ENCODE results near the gene NHERF1.

- TF ChIP-seq TAF1 (IDR thresholded peaks at IDR 0.05; ENCODE audit: borderline replicate concordance, insufficient read depth, low read length), result no peak
- no peak for TF ChIP-seq SIN3A (IDR thresholded peaks at IDR 0.05; ENCODE audit: borderline replicate concordance, insufficient read depth, low read length)
- no peak for TF ChIP-seq REST (IDR thresholded peaks at IDR 0.05; ENCODE audit: insufficient read depth in 1 of 2, low read depth in 2 of 2, low read length in 2 of 2)
- TF ChIP-seq POLR2AphosphoS5 (IDR thresholded peaks at IDR 0.05; ENCODE audit: low read depth, low read length), result no peak
Measured at GRCh38 chr17:74734256-74734655, 14.2 kb upstream of the NHERF1 start.
